Measurements from ENCODE around the gene MT2A.

Gene MT2A

DNA sequence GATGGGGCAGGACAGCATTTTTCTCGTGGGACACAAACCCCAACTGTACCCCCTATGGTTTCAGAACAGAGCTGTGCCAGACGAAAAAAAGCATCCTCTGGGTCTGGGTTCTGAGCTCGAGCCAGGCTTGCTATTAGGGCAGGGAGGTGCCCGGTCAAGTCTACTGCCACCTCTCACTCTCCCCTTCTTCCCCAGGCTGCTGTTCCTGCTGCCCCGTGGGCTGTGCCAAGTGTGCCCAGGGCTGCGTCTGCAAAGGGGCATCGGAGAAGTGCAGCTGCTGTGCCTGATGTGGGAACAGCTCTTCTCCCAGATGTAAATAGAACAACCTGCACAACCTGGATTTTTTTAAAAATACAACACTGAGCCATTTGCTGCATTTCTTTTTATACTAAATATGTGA is 18.3 kb downstream of the MT2A start:
- TF ChIP-seq, protein P1, sequence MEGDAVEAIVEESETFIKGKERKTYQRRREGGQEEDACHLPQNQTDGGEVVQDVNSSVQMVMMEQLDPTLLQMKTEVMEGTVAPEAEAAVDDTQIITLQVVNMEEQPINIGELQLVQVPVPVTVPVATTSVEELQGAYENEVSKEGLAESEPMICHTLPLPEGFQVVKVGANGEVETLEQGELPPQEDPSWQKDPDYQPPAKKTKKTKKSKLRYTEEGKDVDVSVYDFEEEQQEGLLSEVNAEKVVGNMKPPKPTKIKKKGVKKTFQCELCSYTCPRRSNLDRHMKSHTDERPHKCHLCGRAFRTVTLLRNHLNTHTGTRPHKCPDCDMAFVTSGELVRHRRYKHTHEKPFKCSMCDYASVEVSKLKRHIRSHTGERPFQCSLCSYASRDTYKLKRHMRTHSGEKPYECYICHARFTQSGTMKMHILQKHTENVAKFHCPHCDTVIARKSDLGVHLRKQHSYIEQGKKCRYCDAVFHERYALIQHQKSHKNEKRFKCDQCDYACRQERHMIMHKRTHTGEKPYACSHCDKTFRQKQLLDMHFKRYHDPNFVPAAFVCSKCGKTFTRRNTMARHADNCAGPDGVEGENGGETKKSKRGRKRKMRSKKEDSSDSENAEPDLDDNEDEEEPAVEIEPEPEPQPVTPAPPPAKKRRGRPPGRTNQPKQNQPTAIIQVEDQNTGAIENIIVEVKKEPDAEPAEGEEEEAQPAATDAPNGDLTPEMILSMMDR (IDR thresholded peaks at IDR 0.05) = no peak
- peak overlapping the region; percentile 80 for H3K4me3 ChIP-seq
- DNase-seq (ENCODE audit: low spot score) = peak; percentile 77
- H3K27ac ChIP-seq = peak overlapping the region; percentile 94 to 96

GRCh38 chr16:56628486-56629350 is 20.3 kb downstream of the MT2A start:
- Histone ChIP-seq H3K27ac (peak overlapping the region; percentile 46), H3K4me3 (no peak overlapping the region)
- TF ChIP-seq, protein P1 (IDR thresholded peaks at IDR 0.05) = no peak
- no peak for DNase-seq (ENCODE audit: low spot score)

DNA sequence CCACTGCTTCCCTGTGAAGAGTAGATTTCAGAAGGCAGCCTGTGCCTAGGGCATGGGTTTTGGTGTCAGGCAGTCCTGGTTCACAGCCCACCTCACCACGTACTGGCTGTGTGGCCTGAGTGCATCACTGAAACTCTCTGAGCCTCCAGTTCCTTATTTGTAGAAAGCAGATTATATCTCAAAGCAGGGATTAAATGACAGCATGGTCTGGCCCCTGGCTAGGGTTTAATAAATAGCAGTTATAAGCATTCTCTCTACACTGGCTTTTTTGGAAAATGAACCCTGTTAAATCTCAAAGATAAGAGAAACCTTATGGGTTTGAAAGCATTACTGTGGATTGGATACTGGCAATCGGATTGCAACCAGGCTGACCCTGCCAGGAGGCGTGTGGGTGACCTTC is 21.1 kb downstream of the MT2A start:
- no peak overlapping the region for H3K4me3 ChIP-seq
- H3K27ac ChIP-seq = peak overlapping the region in 1 of 2 donors; percentile 46
- no peak for DNase-seq (ENCODE audit: low spot score)
- TF ChIP-seq, protein P1 (IDR thresholded peaks at IDR 0.05) = no peak

- no peak for DNase-seq (ENCODE audit: low spot score)
Measured at GRCh38 chr16:56630134-56630533, 21.8 kb downstream of the MT2A start.

GRCh38 chr16:56631197-56631596 is 22.8 kb downstream of the MT2A start:
- TF ChIP-seq, protein P1 (IDR thresholded peaks at IDR 0.05) = no peak
- Histone ChIP-seq H3K4me3 (no peak overlapping the region), H3K27ac (peak overlapping the region; percentile 85 to 90)
- DNase-seq (ENCODE audit: low spot score) = no peak

More at GRCh38 chr16:56630134-56630533, 21.8 kb downstream of the MT2A start:
- Histone ChIP-seq H3K4me3 (no peak overlapping the region), H3K27ac (no peak overlapping the region)
- TF ChIP-seq, protein P1 (IDR thresholded peaks at IDR 0.05) = no peak

GRCh38 chr16:56631832-56632155 is 23.4 kb downstream of the MT2A start:
- Histone ChIP-seq H3K4me3 (peak overlapping the region; percentile 72), H3K27ac (peak overlapping the region; percentile 85 to 90)
- TF ChIP-seq, protein P1 (IDR thresholded peaks at IDR 0.05) = no peak
- DNase-seq (ENCODE audit: low spot score) = no peak
